GM10266 (cell line): ENCODE measurements around the gene TGM3.

Experiments
- DNase-seq: peaks from one replicate; pipeline ENCODE4 v3.0.0; 2012; ENCODE audit errors: extremely low spot score
- CTCF ChIP-seq: IDR thresholded peaks from 2 replicates; pipeline ENCODE4 v1.5.1; 2012; ENCODE audit warnings: mild to moderate bottlenecking, low read depth; ENCODE audit not compliant: control insufficient read depth, insufficient read depth; ENCODE audit errors: missing control alignments

Gene TGM3

DNA sequence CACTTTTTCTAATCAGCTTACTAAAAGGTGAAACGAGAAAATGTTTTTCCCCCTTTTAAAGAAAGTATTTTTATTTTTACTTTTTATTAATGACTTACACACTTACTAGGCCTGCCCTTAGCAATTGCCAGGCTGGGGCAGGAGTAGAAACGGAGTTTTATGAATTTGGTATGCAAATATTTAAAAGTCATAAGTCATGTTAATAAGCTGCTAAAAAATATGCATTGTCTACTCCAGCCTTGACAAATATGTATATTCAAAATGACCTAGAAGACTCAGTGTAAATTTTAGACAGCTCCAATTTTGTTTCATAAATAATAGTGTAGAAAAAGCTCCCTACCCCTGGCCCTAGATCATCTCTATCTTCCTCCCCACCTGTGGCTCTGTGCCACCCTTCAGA lies 67.4 kb downstream of the TGM3 start:
- DNase-seq: no peak
- no peak for TF ChIP-seq CTCF

DNA sequence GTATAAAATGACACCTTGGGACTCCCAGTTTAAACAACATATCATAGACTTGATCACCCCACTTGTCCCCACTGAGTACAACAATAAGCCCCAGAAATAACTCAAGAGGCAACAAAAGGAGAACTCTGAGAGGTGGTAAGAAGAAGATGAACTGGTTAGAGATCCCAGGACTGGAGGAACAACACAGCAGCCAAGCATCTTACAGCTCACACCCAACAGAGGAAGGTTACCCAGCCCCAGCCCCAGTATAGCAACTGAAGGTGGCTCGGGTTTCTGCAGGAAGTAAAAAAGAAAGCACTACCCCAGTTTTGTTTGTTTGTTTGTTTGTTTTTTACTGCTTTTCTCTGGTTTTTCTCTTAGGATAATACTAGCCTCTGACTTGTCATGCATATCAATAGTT lies 67.8 kb downstream of the TGM3 start:
- DNase-seq: no peak
- no peak for TF ChIP-seq CTCF

DNA sequence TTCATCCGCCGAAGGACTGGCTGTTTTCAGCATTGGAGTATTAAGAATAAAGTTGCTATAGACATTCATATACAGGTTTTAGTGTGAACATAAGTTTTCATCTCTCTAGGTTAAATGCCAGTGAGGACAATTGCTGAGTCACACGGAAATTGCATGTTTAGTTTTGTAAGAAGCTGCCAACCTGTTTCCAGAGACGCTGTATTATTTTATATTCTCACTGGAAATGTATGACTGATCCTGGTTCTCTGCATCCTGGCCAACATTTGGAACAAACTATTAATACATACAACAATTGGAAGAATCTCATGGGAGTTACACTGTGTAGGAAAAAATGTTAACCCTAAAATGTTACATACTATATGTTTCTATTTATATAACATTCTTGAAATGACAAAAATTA lies 68.2 kb downstream of the TGM3 start:
- no peak for TF ChIP-seq CTCF

GRCh38 chr20:2365091-2365490 lies 69.3 kb downstream of the TGM3 start:
- no peak for TF ChIP-seq CTCF
- DNase-seq: no peak

More for the DNA sequence above, 68.2 kb downstream of the TGM3 start:
- no peak for DNase-seq

- no peak for DNase-seq
- TF ChIP-seq CTCF: no peak
These were observed 69.9 kb downstream of the TGM3 start for GRCh38 chr20:2365666-2366065.

DNA sequence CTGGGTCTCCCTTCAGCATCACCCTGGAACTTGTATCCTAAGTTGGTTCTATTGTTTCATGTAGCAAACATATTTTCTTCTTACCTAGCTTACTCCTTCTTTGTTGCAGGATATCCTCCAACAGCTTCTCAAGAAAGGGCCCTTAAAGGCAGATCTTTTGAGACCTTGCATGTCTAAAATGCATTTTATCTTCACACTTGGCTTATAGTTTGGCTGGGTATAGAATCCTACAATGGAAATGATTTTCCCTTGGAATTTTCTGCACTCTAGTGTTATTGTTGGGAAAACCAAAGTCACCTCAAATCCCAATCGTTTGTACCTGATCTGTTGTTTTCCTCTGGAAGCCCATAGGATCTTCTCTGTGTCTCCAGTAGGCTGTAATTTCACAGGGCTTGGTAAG lies 72.8 kb downstream of the TGM3 start:
- no peak for DNase-seq
- no peak for TF ChIP-seq CTCF

GRCh38 chr20:2373098-2373497 lies 77.3 kb downstream of the TGM3 start:
- no peak for TF ChIP-seq CTCF
- no peak for DNase-seq
